AG09319 (cell line): Measurements from ENCODE around the gene RPN1.

Source experiments
- DNase-seq: peaks from one replicate; pipeline ENCODE4 v3.0.0-alpha.2; 2010; ENCODE audit warnings: low read depth; ENCODE audit errors: extremely low read depth
- CTCF ChIP-seq: IDR thresholded peaks from 2 replicates; pipeline ENCODE4 v1.5.1; 2011; ENCODE audit warnings: low read depth, mild to moderate bottlenecking, inconsistent platforms, low read length, moderate library complexity

Gene RPN1

GRCh38 chr3:128585974-128586373 lies 64.6 kb downstream of the RPN1 start:
- TF ChIP-seq CTCF = no peak
- DNase-seq = no peak

- no peak for DNase-seq
- no peak for TF ChIP-seq CTCF
Observed at GRCh38 chr3:128585189-128585588, 65.4 kb downstream of the RPN1 start.

- peak; percentile 40 for DNase-seq
- peak; percentile 87 for TF ChIP-seq CTCF
Observed at GRCh38 chr3:128584412-128585020, 66.1 kb downstream of the RPN1 start.

GRCh38 chr3:128581566-128581965 lies 69.1 kb downstream of the RPN1 start:
- TF ChIP-seq CTCF = no peak
- no peak for DNase-seq

GRCh38 chr3:128579927-128580326 lies 70.7 kb downstream of the RPN1 start:
- DNase-seq = no peak
- no peak for TF ChIP-seq CTCF

- DNase-seq = no peak
- TF ChIP-seq CTCF = no peak
Observed at GRCh38 chr3:128578346-128578745, 72.3 kb downstream of the RPN1 start.

GRCh38 chr3:128577711-128578110 lies 72.9 kb downstream of the RPN1 start:
- DNase-seq = no peak
- TF ChIP-seq CTCF = no peak
